Inflammatory macrophage (primary cell): ENCODE data around the gene NR0B1.

Experiments
- DNase-seq, 2 donors: peaks; one replicate each; pipeline ENCODE4 v3.0.0-alpha.2; 2020 to 2022
- total RNA-seq, 18 experiments: gene quantifications; one replicate each; lab custom pipeline; 2026; ENCODE audit warnings: mixed read lengths in 6 of 18, inconsistent platforms in 2 of 18; lab: John Stamatoyannopoulos, UW

The NR0B1 gene, protein sequence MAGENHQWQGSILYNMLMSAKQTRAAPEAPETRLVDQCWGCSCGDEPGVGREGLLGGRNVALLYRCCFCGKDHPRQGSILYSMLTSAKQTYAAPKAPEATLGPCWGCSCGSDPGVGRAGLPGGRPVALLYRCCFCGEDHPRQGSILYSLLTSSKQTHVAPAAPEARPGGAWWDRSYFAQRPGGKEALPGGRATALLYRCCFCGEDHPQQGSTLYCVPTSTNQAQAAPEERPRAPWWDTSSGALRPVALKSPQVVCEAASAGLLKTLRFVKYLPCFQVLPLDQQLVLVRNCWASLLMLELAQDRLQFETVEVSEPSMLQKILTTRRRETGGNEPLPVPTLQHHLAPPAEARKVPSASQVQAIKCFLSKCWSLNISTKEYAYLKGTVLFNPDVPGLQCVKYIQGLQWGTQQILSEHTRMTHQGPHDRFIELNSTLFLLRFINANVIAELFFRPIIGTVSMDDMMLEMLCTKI
- 0 to 0.04 (median 0) reads per million in 18 experiments for total RNA-seq

DNA sequence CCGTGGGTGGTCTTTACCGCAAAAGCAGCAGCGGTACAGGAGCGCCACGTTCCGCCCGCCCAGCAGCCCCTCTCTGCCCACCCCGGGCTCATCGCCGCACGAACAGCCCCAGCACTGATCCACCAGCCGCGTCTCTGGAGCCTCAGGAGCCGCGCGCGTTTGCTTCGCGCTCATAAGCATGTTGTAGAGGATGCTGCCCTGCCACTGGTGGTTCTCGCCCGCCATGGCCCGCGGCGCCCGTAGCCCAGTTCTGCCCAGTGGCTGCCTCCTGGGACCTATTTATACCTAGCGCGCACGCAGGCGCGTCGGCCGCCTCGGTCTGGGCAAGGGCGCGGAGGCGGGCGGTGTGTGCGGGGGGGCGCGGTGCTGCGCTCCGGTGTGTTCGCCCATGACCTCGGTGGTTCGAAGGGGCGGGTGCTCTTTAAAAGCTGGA, at the start of gene NR0B1:
NR0B1 (minus strand) TSS at position 252 of the 433 bp plus-strand sequence; CDS start at position 225, 27 bp downstream.
- no peak for DNase-seq

DNA sequence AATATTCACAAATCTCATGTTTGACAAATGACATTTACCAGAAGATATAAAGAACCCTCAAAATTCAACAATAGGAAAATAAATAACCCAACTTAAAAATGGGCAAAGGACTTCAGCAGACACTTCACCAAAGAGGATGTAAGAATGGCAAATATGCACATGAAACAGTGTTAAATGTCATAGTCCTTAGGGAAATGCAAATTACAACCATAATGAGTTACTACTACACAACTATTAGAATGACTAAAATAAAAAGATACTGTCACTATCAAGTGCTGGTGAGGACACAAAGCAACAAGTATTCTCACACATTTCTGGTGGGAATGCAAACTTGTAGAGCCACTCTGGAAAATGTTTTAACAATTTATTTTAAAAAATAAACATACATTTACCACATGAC, 40.8 kb upstream of the NR0B1 start:
- no peak for DNase-seq

DNA sequence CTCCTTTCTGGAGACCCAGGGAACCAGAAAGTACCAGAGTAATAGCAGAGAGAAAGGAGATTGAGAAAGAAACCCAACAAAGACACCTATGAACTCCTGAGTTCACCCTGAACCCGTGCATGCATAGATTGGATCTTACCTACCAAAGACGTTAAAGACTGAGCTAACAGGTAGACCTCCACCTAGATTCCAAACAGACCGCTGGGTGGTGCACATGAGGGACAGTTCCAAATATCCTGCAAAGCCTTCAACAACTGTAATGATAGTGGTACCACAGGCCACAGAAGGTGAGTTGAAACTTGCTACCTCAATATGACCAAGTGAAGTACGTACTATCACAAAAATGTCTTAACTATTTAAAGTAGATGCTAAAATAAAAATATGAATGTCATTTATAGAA, 34.0 kb upstream of the NR0B1 start:
- no peak for DNase-seq

DNA sequence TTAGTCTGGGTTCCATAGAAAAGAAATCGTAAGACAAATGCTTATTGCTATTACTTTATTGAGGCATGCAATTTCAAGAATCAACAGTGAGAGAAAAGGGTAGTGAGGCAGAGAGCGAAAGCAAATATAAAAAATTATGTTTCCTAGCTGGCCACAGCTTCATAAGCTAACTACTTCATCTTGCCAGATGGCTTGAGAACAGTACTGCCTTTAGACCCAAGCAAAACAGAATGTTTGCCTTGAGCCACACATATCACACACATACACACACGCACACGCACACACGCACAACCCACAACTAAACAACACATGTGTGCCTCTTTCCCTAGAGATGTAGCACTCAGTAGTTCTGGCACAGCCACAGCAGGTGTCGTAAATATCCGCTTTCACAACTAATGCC, 31.6 kb upstream of the NR0B1 start:
- DNase-seq = no peak

DNA sequence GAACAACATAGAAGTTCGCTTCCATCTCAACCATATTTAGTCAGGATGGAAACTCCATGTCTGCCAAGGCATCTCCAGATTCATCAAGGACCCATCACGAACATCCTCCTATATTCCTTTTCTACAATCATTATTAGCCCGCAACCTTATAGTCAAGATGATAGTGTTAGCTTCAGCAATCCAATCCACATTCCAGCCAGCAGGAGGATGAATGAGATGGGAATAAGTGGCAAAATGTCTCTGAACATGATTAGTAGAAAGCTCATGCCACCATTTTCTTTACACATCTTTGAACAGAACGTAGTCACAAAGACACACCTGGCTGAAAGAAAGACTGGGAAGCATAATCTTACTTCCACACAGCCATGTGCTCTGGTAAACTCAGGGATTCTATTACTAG, 18.6 kb upstream of the NR0B1 start:
- no peak for DNase-seq

DNA sequence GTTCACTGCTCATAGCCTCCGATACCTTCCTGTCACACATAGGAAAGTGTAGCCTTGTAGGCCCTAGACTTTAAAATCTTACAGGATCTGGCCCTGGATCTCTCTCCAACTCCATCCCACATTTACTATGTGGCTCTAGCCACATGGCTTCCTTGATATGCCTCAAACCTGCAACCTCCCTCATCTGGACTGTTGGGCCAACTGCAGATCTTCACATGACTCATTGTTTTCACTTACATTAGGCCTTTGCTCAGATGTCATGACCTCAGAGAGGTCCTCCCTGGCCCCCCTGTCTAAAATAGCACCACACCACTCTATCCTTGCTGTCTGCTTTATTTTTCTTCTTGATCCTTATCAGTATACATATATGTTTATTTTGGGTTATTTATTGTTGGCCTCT, 8.1 kb upstream of the NR0B1 start:
- no peak for DNase-seq

DNA sequence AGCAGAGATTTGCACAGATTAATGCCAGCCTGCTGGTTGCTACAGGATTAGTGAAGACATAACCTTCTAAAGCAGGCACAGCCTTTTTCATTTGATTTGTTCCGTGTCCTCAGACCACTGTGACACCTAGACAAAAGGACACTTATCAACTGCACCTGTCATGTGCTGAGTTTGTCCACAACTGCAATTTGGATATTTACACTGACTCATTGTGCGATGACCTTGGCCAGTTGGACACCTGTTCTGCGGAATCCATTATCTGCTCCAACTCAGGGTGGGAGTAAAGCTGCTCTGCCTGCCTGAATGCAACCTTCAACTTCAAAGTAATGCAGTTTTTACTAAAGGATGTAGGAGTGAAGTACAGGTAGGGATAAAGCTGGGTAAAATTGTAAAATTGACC, 4.1 kb upstream of the NR0B1 start:
- DNase-seq = no peak

DNA sequence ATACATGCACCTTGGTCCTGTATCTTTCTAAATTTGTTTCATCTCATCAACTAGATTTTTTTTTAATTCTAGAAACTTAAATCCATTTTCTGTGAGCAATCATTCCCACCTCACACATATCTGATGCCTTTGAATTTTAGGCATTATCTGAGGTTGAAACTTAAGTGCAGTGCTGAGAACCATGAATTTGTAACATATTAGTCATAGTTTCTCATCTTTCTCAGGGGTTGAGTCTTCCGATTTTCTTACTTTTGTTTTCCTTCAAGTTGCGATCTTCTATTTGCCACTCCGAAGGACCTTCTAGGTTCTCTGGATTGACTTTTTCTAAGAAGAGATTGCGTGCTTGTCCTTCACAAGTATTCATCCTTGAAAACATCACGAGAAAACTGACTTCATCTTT, 3.7 kb upstream of the NR0B1 start:
- DNase-seq = no peak

DNA sequence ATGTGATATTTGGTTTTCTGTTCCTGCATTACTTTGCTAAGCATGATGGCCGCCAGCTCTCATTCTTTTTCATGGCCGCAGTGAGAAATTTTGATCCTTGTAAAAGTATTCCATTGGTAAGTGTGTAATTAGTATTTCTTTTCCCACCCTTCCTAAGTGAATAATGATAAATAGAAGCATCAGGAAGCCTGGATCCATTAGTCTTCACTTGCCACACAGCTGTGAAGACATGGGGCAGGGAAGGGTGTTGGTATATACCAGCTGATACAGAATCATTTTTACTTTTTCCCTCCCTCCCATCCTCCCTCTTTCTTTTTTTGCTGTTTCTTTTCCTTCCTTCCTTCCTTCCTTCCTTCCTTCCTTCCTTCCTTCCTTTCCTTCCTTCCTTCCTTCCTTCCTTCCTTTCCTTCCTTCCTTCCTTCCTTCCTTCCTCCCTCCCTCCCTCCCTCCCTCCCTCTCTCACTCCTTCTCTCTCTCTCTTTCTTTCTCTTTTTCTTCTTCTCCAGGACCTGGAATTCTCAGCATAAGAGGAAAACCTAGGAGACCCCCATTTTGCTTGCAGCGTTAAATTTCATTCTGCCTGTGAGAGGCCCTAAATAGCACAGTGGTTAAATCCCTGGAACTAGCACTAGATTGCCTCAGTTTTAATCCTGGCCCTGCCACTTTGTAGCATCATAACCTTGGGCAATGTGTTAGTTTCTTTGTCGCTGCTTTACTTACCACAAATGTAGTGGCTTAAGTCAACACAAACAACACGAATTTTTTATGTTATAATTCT, 1.4 kb upstream of the NR0B1 start:
- DNase-seq = no peak

DNA sequence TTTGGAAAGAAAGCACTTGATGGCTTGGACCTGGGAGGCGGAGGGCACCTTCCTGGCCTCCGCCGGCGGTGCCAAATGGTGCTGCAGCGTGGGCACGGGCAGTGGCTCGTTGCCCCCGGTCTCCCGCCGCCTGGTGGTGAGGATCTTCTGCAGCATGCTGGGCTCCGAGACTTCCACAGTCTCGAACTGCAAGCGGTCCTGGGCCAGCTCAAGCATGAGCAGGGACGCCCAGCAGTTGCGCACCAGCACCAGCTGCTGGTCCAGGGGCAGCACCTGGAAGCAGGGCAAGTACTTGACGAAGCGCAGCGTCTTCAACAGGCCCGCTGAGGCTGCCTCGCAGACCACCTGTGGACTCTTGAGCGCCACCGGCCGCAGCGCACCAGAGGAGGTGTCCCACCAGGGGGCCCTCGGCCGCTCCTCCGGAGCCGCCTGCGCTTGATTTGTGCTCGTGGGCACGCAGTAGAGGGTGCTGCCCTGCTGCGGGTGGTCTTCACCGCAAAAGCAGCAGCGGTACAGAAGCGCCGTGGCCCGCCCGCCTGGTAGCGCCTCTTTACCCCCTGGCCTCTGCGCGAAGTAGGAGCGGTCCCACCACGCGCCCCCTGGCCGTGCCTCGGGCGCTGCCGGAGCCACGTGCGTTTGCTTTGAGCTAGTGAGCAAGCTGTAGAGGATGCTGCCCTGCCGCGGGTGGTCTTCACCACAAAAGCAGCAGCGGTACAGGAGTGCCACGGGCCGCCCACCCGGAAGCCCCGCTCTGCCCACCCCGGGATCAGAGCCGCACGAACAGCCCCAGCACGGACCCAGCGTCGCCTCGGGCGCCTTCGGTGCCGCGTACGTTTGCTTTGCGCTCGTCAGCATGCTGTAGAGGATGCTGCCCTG, 689 bp downstream of the NR0B1 start:
- no peak for DNase-seq

DNA sequence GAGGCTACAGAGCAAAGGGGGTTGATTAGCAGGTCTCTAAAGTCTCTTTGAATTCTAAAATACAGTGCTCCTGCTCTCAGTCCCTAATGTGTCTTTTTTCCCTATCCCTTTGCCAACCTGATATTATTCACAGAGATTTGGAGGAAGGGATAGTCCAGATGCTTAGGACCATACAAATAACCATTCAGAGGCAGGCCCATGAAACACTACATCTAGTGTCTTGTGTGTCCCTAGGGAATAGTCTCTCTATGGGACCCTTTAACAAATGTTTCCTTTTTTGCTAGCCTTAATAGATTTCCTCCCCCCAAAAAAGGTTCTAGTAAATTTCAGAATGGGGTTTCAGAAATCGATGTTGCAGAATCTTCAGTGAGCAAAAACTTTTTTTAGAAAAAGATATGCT, 1.7 kb downstream of the NR0B1 start:
- DNase-seq = no peak

DNA sequence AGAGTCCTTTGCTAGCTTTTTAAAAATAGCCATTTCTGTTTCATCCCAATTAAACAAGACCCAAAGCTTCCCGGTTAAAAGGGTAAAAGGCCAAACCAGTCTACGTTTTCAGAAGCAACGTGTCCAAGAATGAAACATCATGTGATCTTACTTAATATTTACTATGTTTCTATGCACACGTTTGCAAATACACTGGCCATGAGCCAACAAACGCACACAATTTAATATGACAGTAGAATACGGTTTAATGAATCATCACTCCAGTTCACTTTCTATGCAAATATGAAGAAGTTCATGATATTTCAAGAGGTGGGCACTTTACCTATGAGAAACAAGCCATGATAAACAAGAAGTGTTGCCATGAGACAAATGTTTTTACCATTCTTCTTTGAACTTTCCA, 4.3 kb downstream of the NR0B1 start:
- DNase-seq = no peak

DNA sequence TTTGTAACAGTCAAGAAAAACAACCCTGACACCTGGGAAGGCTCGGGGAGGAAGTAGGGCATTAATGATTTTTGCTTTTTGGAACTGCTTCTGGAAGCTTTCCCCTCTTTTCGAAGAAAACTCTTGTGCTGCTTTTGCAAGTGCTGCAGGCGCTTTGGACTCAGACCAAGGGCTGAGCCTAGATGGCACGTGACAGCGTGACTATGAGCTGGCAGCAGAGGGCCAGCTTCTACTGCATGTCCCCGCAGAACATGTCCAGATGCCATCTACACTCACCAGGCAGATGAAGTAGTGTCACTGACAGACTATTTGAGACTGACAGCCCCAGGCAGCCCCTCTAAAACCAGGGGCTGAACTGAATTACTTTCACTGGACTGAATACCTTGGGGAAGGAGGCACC, 6.2 kb downstream of the NR0B1 start:
- no peak for DNase-seq

DNA sequence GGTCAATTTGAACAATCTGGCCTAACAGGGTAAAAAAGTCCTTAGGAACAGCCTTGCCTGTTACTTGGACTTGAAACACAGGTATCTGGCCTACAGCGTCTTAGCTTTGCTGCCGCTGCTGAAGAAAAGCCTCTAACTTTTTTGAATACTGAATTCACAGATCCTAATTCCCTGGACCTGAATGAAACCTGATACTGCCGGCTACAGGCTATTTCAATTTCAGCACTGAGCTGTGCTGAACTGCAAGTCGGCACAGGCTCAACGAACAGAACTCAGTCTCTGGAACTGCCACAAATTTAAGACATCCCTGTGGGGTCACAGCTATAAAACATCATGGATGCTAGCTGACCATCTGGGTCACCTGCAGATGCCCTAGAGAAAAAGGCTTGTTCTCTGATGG, 7.2 kb downstream of the NR0B1 start:
- DNase-seq = no peak

DNA sequence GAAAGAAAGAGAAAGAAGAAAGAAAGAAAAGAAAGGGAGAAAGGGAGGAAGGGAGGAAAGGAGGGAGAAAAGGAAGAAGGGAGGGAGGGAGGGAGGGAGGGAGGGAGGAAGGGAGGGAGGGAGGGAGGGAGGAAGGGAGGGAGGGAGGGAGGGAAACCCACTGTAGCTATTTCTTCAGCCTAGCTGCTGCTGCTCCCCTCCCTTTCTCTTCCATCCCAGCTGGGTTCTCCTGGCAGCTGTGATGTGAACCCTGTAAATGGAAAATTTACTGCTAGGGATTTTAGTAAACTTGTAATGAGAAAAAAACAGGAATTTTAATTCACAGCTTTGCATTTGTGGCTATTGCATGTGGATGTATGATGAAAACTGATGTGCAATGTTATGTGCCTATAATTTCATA, 8.0 kb downstream of the NR0B1 start:
- no peak for DNase-seq

DNA sequence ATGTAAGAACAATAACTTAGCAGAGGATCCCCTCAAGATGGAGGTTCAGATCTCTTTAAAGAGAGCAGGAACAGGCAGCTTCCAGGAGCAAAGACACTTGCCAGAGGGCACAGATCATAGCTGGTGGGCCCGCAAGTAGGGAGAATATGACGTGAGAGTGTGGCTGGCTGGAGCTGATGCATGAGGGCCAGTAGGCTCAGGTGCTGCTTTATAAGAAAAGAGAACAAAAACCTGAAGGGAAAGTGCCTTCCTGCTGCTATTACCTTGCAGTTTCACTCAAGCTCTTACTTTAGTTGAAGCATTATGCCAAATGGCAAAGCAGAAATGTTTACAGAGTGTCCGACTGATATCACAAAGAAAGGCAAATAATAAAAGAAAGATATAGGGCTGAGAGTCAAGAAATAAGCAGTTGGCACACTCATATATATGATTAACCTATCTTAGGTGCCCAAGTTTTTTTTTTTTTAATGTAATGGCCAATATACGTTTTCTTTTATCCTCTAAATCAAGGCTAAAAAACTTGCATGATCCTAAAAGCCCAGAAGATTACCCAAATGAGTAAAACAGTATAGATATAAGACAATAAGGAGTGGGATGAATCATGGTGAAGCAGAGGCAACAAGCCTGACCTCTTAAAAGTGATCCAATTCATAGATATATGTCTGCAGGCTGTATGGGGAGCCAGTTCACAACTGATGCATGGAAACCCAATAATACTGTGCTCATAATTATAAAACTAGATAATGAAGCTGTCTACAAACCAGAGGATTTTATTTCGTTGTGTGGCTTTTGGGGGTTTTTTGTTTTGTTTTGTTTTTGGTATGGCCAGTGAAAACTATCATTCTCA, 12.6 kb downstream of the NR0B1 start:
- DNase-seq = no peak

DNA sequence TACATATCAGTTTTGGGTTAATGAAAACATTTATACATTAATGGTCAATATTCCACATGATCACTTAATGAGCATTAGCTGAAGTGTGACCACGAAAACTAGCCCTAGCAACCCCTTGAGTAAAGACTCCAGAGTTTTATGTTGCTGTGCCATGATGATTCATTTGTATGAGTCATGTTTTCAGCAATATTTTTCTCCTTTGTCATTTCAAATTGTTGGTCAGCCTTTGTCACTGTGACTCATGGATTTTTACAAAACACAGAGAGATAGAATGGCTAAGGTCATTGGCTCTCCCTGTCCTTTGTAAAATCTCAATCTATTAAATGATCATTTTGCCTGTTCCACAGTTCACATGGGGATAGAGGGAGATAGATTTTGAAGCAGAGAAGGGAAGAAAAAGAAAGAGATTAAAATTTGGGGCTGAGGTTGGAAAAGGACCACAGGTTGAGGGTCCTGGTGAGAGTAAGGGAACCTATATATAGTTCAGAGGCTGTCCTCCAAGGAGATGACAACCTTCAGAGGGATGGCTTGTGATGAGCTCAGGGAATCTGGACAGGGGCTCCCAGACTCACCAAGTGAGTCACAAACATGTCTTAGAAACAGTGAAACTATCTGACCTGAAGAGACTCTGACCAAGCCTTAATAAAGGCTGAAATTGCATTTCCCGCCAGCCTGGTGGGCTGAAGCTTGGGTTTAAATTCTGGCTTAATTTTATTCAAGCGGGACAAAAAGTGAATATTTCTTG, 25.6 kb downstream of the NR0B1 start:
- DNase-seq = peak; percentile 32 to 43

DNA sequence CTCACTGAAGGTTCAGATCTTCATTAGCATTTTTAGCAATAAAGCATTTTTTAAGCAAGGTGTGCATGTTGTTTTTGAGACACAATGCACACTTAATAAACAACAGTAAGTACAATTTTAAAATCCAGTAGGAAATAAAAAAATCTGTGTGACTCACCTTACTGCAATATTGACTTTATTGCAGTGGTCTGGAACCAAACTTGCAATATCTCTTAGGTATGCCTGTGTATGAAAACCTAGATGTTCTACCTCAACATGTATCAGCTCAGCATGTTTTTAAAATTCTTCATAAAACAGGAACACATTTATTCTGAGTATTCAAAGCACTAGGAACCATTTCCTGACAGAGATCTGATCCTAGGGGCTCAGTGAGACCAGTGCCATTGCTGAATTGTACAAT, 26.7 kb downstream of the NR0B1 start:
- DNase-seq = no peak

DNA sequence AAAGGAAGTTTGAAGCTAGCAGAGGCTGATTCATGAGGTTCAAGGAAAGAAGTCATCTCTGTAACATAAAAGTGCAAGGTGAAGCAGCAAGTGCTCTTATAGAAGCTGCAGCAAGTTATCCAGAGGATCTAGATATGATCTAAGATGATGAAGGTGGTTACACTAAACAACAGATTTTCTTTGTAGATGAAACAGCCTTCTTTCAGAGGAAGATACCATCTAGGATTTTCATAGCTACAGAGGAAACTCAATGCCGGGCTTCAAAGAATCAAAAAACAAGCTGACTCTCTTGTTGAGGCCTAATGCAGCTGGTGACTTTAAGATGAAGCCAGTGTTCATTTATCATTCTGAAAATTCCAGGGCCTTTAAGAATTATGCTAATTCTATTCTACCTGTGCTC, 28.8 kb downstream of the NR0B1 start:
- no peak for DNase-seq

DNA sequence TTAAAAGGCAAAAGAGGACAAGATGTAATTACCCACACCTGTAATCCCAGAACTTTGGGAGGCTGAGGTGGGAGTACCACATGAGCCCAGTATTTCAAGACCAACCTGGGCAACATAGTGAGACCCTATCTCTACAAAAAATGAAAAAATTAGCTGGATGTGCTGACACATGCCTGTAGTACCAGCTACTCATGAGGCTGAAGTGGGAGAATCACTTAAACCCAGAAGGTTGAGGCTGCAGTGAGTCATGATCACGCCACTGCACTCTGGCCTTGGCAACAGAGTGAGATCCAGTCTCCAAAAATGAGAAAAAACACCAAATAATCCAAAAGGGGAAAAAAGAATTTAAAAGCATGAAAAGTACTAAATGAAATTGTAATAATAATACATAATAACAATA, 30.8 kb downstream of the NR0B1 start:
- DNase-seq = peak; percentile 11 to 58

DNA sequence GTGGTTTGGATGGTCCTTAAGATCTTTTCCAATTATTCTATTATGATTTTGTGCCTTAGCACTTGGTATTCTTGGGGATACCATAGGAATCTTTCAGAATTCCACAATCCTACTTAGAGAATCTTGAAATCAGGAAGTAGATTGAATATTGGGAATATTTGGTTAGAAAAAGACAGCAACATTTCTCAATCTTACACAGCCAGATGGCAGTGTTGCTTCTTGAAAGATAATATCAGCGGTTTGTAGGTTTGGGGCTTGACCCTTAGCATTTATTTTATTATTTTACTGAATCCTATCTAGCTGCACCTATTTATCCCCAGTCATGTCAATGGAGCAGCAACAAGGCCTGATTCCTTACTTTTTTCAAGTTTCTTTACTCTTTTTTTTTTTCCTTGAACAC, 33.7 kb downstream of the NR0B1 start:
- no peak for DNase-seq
